Activated CD4-positive, alpha-beta T cell treated with anti-CD3 and anti-CD28 coated beads, Interleukin-2, amount 10 ng/mL, durations not matched to agents 7 days and 5 days (primary cell): ENCODE measurements around the gene CYP39A1. TPM values are rescaled to one million over a fixed set of nuclear protein-coding genes. Genes with fewer than 3 reads are reported as not detected.
"Not testable (repeated sequence)": the region's sequence is repeated elsewhere in the genome, so short reads cannot be mapped to it uniquely, and the experiment has no call there.

Experiments
- CTCF ChIA-PET: fragments of 350-600 bp; sonication (Branson Sonifier 250); formaldehyde crosslinking; loops from one replicate; lab custom pipeline; 2021; ENCODE audit warnings: antibody characterized with exemption; lab: Charles Lee
- POLR2A ChIA-PET: fragments of 350-600 bp; sonication (Branson Sonifier 250); formaldehyde crosslinking; loops from one replicate; lab custom pipeline; 2021; ENCODE audit warnings: antibody characterized with exemption; lab: Charles Lee
- DNase-seq: peaks from one replicate; pipeline ENCODE4 v3.0.0-alpha.2; 2020
- H3K27ac Mint-ChIP-seq: one replicate; pipeline ENCODE4 v1.8.0; 2021; ENCODE audit warnings: mild to moderate bottlenecking, moderate library complexity, mixed read lengths
- H3K27me3 Mint-ChIP-seq: one replicate; pipeline ENCODE4 v1.8.0; 2021; ENCODE audit warnings: mixed read lengths
- H3K36me3 Mint-ChIP-seq: one replicate; pipeline ENCODE4 v1.8.0; 2021; ENCODE audit warnings: low read depth, mixed read lengths
- H3K4me1 Mint-ChIP-seq: one replicate; pipeline ENCODE4 v1.8.0; 2021; ENCODE audit warnings: mixed read lengths
- H3K4me3 Mint-ChIP-seq: one replicate; pipeline ENCODE4 v1.8.0; 2021; ENCODE audit warnings: mild to moderate bottlenecking, moderate library complexity, mixed read lengths
- H3K9me3 Mint-ChIP-seq: one replicate; pipeline ENCODE4 v1.8.0; 2021; ENCODE audit warnings: mixed read lengths
- total RNA-seq, 2 experiments: library from RNA; stranded (reverse); gene quantifications; one replicate each; pipeline ENCODE4 v1.2.3, GENCODE V29; 2021

The CYP39A1 gene
- total RNA-seq, 2 experiments from 2014 or later = not detected

GRCh38 chr6:46674410-46674809 is 21.8 kb upstream of the CYP39A1 start:
- Mint-ChIP-seq H3K27me3 (peaks cover 3% of the 10 kb centered on the region), H3K4me3 (no peak overlapping the region), H3K36me3 (no peaks in the 10 kb centered on the region), H3K9me3 (no peaks in the 10 kb centered on the region), H3K27ac (no peak overlapping the region), H3K4me1 (no peaks in the 10 kb centered on the region)
- ChIA-PET CTCF (interaction anchor here (0.6 to 1.3 kb wide), 2 partner anchors 42 to 832 kb away, joined by 3 to 4 read pairs; no protein-coding TSS in a partner anchor), POLR2A (no interaction called here)
- no peak for DNase-seq

- no peak overlapping the region for H3K27ac Mint-ChIP-seq
- CTCF ChIA-PET = no interaction called here
- no peak overlapping the region for H3K4me3 Mint-ChIP-seq
These were observed 14.8 kb upstream of the CYP39A1 start for GRCh38 chr6:46667377-46667776.

GRCh38 chr6:46661483-46661882 is 8.9 kb upstream of the CYP39A1 start:
- CTCF ChIA-PET = no interaction called here
- H3K27me3 Mint-ChIP-seq = peaks cover 5% of the 10 kb centered on the region
- POLR2A ChIA-PET = no interaction called here
- no peaks in the 10 kb centered on the region for H3K36me3 Mint-ChIP-seq
- no peaks in the 10 kb centered on the region for H3K9me3 Mint-ChIP-seq
- DNase-seq = no peak
- no peaks in the 10 kb centered on the region for H3K4me1 Mint-ChIP-seq
- no peak overlapping the region for H3K4me3 Mint-ChIP-seq
- H3K27ac Mint-ChIP-seq = no peak overlapping the region

More at GRCh38 chr6:46667377-46667776, 14.8 kb upstream of the CYP39A1 start:
- POLR2A ChIA-PET = no interaction called here
- Mint-ChIP-seq H3K4me1 (no peaks in the 10 kb centered on the region), H3K27me3 (no peaks in the 10 kb centered on the region), H3K9me3 (no peaks in the 10 kb centered on the region), H3K36me3 (no peaks in the 10 kb centered on the region)
- DNase-seq = no peak

GRCh38 chr6:46657642-46658041 is 5.0 kb upstream of the CYP39A1 start:
- H3K4me3 Mint-ChIP-seq = no peak overlapping the region

GRCh38 chr6:46655803-46656202 is 3.2 kb upstream of the CYP39A1 start:
- H3K27ac Mint-ChIP-seq = no peak overlapping the region
- no peak overlapping the region for H3K4me3 Mint-ChIP-seq
- ChIA-PET POLR2A (no interaction called here), CTCF (no interaction called here)
- H3K4me1 Mint-ChIP-seq = peaks cover 13% of the 10 kb centered on the region
- no peaks in the 10 kb centered on the region for H3K36me3 Mint-ChIP-seq
- peaks cover 43% of the 10 kb centered on the region for H3K27me3 Mint-ChIP-seq
- no peaks in the 10 kb centered on the region for H3K9me3 Mint-ChIP-seq
- DNase-seq = no peak

More at GRCh38 chr6:46657642-46658041, 5.0 kb upstream of the CYP39A1 start:
- ChIA-PET POLR2A (no interaction called here), CTCF (no interaction called here)
- Mint-ChIP-seq H3K27me3 (peaks cover 29% of the 10 kb centered on the region), H3K36me3 (no peaks in the 10 kb centered on the region), H3K4me1 (peaks cover 6% of the 10 kb centered on the region), H3K9me3 (no peaks in the 10 kb centered on the region), H3K27ac (no peak overlapping the region)
- DNase-seq = no peak

GRCh38 chr6:46653439-46654195 is 999 bp upstream of the CYP39A1 start:
- no peaks in the 10 kb centered on the region for H3K36me3 Mint-ChIP-seq
- no peaks in the 10 kb centered on the region for H3K9me3 Mint-ChIP-seq
- H3K4me1 Mint-ChIP-seq = peaks cover 13% of the 10 kb centered on the region
- ChIA-PET POLR2A (no interaction called here), CTCF (no interaction called here)
- H3K4me3 Mint-ChIP-seq = peak overlapping the region; percentile 81
- DNase-seq = no peak
- H3K27ac Mint-ChIP-seq = no peak overlapping the region
- peaks cover 49% of the 10 kb centered on the region for H3K27me3 Mint-ChIP-seq

GRCh38 chr6:46652232-46652602 is 401 bp downstream of the CYP39A1 start:
- H3K9me3 Mint-ChIP-seq = no peaks in the 10 kb centered on the region
- no peak overlapping the region for H3K27ac Mint-ChIP-seq
- CTCF ChIA-PET = no interaction called here
- no peak for DNase-seq
- POLR2A ChIA-PET = no interaction called here
- H3K4me3 Mint-ChIP-seq = peak overlapping the region; percentile 81
- H3K4me1 Mint-ChIP-seq = peaks cover 13% of the 10 kb centered on the region
- H3K27me3 Mint-ChIP-seq = peaks cover 49% of the 10 kb centered on the region
- no peaks in the 10 kb centered on the region for H3K36me3 Mint-ChIP-seq

GRCh38 chr6:46651816-46652215 is 802 bp downstream of the CYP39A1 start:
- Mint-ChIP-seq H3K36me3 (no peaks in the 10 kb centered on the region), H3K4me3 (peak overlapping the region; percentile 81), H3K4me1 (peaks cover 13% of the 10 kb centered on the region), H3K27me3 (peaks cover 51% of the 10 kb centered on the region), H3K9me3 (no peaks in the 10 kb centered on the region), H3K27ac (no peak overlapping the region)
- CTCF ChIA-PET = no interaction called here
- DNase-seq = no peak
- POLR2A ChIA-PET = no interaction called here

- peaks cover 13% of the 10 kb centered on the region for H3K4me1 Mint-ChIP-seq
- DNase-seq = no peak
- POLR2A ChIA-PET = no interaction called here
- H3K9me3 Mint-ChIP-seq = no peaks in the 10 kb centered on the region
- H3K36me3 Mint-ChIP-seq = no peaks in the 10 kb centered on the region
- CTCF ChIA-PET = no interaction called here
- no peak overlapping the region for H3K27ac Mint-ChIP-seq
- peaks cover 51% of the 10 kb centered on the region for H3K27me3 Mint-ChIP-seq
- no peak overlapping the region for H3K4me3 Mint-ChIP-seq
These were observed 1.6 kb downstream of the CYP39A1 start for GRCh38 chr6:46651006-46651405.

GRCh38 chr6:46648869-46649492 is 3.6 kb downstream of the CYP39A1 start:
- POLR2A ChIA-PET = no interaction called here

GRCh38 chr6:46648108-46648507 is 4.5 kb downstream of the CYP39A1 start:
- DNase-seq, H3K4me3 Mint-ChIP-seq, H3K9me3 Mint-ChIP-seq, H3K27ac Mint-ChIP-seq, H3K4me1 Mint-ChIP-seq, H3K36me3 Mint-ChIP-seq, POLR2A ChIA-PET, CTCF ChIA-PET: not testable (repeated sequence)
- peaks cover 27% of the 10 kb centered on the region for H3K27me3 Mint-ChIP-seq

More at GRCh38 chr6:46648869-46649492, 3.6 kb downstream of the CYP39A1 start:
- peaks cover 13% of the 10 kb centered on the region for H3K4me1 Mint-ChIP-seq
- H3K36me3 Mint-ChIP-seq = no peaks in the 10 kb centered on the region
- peaks cover 35% of the 10 kb centered on the region for H3K27me3 Mint-ChIP-seq
- CTCF ChIA-PET = no interaction called here
- DNase-seq = no peak
- H3K9me3 Mint-ChIP-seq = no peaks in the 10 kb centered on the region
- no peak overlapping the region for H3K4me3 Mint-ChIP-seq
- no peak overlapping the region for H3K27ac Mint-ChIP-seq

- DNase-seq = no peak
- Mint-ChIP-seq H3K4me3 (no peak overlapping the region), H3K9me3 (no peaks in the 10 kb centered on the region), H3K27me3 (peaks cover 7% of the 10 kb centered on the region), H3K4me1 (no peaks in the 10 kb centered on the region), H3K27ac (no peak overlapping the region), H3K36me3 (no peaks in the 10 kb centered on the region)
- POLR2A ChIA-PET = no interaction called here
- CTCF ChIA-PET = no interaction called here
These were observed 7.4 kb downstream of the CYP39A1 start for GRCh38 chr6:46645265-46645664.

GRCh38 chr6:46642928-46643751 is 9.5 kb downstream of the CYP39A1 start:
- Mint-ChIP-seq H3K4me1 (no peaks in the 10 kb centered on the region), H3K36me3 (no peaks in the 10 kb centered on the region), H3K9me3 (no peaks in the 10 kb centered on the region), H3K27me3 (peaks cover 8% of the 10 kb centered on the region), H3K4me3 (no peak overlapping the region), H3K27ac (no peak overlapping the region)
- ChIA-PET CTCF (no interaction called here), POLR2A (no interaction called here)
- no peak for DNase-seq
